HG02678 (cell line): ENCODE results near the gene LRRC73.
A peak's percentile ranks its signal among the peaks of the same experiment; 100 is the strongest.
"Not testable (repeated sequence)": the region's sequence is repeated elsewhere in the genome, so short reads cannot be mapped to it uniquely, and the experiment has no call there.

ENCODE experiments used
- ATAC-seq: cut with Tn5 transposase; IDR thresholded peaks from one replicate; pipeline ENCODE4 v1.9.1; 2021; ENCODE audit warnings: mild to moderate bottlenecking, moderate library complexity; ENCODE audit not compliant: unreplicated experiment

LRRC73 gene, protein sequence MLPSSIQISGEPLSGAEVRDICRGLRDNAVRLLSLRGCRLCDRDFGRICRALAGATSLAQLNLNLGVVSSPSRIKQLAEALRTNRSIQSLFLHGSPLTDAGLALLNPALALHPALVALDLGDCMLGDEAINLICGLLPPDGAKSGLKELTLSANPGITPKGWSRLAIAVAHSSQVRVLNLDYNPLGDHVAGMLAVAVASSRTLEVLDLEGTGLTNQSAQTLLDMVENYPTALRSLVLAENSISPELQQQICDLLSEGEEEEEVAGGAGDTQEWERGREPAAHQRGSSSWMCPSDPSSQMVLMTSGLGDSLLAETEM

DNA sequence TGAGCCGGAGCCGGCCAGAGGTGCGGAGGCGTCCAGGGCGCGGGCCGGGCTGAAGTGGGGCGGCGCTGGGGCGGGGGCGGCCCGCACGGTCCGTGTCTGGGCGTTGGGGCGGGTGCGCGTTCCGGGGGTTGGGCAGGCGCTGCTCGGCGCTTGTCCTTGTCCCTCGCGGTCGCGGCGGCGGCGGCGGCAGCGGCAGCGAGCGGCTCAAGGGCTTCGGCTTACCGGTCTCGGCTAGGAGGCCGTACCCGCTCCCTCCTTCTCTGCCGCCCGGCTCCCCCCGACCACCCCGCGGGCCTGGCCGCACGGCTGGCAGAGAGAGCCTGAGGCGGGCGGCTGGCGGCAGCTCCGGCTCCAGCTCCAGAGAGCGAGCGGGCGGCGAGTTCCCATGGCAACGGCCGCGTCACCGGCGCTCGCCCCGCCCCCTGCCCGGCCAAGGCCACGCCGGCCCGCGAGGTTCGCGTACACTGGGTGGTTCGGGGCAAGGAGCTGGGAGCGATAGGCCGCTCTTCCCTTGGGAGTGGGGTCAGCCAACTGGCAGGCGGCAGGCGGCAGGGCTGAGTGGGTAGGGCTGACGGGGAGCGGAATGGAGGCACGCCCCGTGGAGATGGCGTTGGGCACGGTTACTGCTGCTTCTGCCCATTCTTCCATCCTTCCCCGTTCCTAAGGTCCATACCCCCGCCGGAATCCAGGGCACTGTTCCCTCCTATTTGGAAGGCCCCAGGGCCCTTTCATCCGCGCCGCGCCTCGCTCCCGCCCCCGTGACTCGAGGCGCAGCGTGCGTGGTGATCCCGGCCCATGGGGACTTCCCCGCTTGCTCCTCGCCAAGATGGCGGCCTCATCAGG, at the start of gene LRRC73:
TSS of gene LRRC73 (minus strand) at position 363 of the 843 bp plus-strand sequence. CDS start 561 bp downstream, outside the sequence.
- peak; percentile 70 for ATAC-seq

DNA sequence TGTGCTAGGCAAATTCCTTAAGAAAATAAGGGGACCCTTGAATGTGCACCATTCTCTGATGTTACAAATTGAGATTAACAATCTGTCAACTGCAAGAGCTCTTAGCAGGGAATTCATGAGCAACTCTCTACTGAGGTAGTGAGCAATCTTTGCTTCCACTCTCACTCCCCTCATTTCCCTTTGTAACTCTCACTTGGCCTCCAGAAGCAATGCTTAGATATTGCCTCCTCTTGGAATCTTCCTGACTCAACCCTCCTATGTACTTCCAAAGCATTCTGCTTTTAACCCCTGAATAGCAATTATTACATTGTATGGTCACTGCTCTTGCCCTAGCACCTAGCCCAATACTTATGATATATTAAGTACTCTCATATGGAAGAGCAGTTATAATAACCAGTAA, 49.2 kb upstream of the LRRC73 start:
- no peak for ATAC-seq

DNA sequence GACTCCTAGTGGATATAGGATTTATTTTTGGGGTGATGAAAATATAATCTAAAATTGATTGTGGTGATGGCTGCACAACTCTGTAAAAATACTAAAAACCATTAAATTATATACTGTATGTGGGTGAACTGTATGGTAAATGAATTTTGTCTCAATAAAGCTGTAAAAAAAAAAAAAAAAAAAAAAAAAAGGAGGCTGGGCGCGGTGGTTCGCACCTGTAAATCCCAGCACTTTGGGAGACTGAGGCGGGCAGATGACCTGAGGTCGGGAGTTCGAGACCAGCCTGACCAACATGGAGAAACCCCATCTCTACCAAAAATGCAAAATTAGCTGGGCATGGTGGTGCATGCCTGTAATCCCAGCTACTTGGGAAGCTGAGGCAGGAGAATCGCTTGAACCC, 47.5 kb upstream of the LRRC73 start:
- not testable (repeated sequence) for ATAC-seq

DNA sequence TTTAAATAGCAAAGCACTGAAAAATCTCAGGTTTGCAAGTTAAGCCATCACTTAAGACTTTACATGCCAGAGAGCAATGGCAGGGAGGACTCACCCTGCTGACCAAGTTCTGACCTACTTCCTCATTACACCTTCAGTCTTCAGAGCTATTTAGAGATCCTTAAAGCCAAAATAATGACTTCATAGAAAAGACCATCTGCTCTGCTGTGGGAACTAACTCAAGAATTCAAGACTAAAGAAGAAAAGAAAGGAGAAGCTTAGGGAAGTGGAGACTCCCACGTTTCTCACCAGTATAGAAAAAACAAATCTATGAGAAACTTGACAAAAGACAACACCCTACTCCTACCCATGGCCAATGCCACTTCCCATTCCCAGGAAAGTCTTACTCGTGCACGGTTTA, 37.1 kb upstream of the LRRC73 start:
- ATAC-seq = no peak

DNA sequence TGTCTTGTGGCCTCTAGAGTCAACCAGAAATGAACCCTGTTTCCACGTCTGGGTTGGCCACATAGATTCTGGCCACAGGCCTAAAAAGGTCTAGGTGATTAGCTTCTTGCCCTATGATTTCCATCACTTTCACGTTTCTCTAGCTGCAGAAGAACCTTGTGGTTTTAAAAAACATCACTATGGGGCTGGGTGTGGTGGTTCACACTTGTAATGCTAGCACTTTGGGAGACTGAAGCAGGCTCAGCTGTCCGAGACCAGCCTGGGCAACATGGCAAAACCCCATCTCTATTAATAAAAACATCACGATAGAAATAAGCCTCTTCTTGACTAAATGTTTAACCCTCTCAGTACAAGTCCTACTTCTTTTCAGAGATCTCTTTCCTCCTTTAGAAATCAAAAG, 34.3 kb upstream of the LRRC73 start:
- ATAC-seq = no peak

DNA sequence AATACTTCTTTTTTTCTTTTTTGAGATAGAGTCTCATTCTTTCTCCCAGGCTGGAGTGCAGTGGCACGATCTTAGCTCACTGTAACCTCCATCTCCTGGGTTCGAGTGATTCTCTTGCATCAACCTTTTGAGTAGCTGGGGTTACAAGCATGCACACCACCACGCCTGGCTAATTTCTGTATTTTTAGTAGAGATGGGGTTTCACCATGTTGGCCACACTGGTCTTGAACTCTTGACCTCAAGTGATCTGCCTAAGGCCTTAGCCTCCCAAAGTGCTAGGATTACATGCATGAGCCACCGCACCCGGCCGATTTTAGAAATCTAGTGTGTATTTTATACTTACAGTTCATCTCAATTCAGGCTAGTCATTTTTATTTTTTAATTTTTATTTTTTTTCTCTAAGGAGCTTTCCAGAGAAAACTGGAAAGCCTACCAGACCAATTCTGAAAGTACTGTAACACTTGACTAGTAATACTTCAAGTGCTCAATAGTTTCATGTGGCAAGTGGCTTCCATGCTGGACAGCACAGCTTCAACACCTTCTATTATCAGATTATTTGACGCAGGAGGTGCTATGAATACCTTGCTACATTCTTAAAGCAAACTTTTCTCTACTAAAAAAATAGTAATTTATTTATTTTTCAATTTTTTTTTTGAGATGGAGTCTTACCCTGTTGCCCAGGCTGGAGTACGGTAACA, 31.8 kb upstream of the LRRC73 start:
- no peak for ATAC-seq

DNA sequence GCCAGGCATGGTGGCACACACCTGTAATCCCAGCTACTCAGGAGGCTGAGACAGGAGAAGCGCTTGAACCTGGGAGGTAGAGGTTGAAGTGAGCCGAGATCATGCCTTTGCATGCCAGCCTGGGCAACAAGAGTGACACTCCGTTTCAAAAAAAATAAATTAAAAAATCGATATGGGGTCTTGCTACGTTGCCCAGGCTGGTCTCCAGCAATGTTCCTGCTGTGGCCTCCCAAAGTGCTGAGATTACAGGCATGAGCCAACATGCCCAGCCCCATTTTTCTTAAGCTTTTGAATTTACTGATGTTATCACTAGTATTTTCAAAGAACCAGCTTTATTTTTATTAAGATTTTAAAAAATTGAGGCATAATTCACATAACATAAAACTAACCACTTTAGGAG, 30.4 kb upstream of the LRRC73 start:
- ATAC-seq = no peak

DNA sequence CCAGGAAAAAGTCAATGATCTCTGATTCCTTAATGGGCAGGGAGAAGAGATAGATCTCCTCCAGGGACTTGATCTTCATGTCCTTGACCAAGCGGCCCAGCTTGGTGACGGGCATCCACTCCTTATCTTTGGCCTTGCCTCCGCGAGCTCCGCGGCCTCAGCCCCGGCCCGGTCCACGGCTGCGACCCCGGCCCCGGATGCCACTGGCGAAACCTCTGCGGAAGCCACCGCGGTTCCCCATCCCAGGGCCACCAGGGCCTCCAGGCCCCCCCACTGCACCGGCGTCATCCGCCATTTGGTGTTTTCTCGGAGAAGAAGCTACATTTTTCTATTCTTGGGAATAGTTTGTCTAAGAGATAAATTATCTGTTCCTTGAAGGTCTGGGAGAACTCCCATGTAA, 29.3 kb upstream of the LRRC73 start:
- ATAC-seq = not testable (repeated sequence)

DNA sequence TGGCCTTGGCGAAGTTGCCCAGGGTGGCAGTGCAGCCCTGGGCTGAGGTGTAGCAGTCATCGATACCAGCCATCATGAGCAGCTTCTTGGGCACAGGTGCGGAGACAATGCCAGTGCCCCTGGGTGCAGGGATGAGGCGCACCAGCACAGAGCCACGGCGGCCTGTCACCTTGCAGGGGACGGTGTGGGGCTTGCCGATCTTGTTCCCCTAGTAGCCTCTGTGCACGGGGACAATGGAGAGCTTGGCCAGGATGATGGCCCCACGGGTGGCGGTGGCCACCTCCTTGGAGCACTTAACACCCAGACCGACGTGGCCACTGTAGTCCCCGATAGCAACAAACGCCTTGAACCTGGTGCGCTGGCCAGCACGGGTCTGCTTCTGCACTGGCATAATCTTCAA, 28.8 kb upstream of the LRRC73 start:
- not testable (repeated sequence) for ATAC-seq

DNA sequence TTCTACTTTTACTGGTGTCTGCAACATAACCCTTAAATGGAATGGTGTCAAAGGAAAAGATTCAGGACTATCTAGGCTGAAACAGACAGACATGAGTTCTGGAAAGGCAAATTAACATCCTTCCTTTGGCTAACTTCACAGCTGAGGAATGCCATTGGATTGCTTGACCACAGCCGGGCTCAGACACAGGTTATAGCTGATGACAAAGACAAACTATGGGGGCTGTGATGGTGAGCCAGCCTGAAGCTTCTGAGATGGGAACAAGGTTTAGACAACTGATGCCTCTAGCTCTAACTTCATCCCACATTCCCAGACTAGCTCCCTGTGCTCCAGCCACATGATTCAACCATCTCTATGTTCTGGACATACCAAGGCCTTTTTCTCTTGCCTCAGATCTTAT, 22.1 kb upstream of the LRRC73 start:
- no peak for ATAC-seq

DNA sequence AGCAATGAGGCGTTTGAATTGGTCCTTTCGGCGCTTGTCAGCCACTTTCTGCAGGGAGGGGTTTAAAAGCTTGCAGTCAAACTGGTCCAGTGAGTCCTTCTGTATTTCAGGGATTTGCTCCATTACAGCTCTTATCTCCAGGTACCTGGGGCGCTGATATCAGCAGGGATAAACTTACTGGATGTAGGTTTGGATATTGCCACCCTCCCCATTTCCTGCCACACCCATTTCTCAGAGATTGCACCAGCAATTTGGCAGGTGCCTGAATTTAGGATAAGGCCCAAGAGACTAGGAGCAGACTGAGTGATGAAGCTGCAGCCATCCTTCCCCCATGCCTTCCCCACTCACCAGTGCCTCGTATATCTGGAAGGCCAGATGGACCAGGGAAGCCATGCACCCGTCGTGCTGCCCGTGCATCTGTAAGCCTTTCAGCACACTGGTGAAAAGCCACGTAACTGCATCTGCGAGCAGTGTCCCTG, 14.4 kb upstream of the LRRC73 start:
- ATAC-seq = no peak

DNA sequence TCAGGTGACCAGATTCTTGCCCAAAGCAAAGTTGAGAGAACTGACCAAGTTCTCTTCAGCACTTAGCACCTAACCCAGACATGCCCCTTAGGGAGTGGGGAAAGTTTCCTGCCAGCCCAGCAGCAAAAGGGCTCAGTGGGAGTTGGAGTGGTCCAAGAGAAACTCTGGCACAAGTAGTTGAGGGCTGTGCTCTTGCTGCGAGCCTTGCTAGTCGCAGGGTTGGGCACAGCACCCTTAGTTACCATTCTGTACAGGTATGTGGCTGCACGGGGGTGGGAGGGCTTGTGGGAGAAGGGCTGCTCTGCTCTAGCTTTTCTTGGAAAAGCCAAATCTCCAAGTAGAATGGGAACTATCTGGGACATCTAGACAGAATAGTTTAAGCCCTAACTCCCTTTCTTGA, 13.1 kb upstream of the LRRC73 start:
- no peak for ATAC-seq

DNA sequence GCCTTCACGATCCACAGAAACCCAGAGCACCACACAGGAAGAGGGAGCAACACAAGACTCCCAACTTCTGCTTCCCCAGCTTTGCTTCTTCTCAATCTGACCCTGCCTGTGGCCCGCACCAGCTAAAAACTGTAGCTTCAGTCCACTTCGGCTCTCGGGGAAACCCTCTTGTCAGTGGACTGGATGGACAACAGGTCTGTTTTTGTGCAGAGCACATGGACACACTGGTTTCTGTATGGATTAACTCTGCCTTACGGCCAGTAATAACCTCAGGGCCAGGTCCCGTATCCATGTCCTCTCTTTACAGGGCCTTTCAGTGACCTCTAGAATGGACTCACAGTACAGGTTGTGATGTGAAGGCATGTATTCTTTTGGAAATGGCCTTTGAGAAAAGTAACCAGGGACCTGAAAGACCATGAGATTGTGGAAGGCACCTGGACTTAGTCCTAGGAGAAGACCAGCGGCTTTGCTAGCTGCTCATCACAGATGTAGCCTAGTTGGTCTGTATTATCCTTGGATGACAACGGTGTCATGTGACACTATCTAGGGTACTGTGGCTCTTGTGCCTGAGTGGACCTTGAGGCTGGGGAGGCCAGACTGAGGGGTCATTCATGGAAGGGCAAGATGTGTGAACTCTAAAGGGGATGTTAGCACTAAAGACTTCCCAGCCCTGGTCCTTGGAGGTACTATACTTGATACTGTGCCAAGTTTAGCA, 12.6 kb upstream of the LRRC73 start:
- no peak for ATAC-seq

DNA sequence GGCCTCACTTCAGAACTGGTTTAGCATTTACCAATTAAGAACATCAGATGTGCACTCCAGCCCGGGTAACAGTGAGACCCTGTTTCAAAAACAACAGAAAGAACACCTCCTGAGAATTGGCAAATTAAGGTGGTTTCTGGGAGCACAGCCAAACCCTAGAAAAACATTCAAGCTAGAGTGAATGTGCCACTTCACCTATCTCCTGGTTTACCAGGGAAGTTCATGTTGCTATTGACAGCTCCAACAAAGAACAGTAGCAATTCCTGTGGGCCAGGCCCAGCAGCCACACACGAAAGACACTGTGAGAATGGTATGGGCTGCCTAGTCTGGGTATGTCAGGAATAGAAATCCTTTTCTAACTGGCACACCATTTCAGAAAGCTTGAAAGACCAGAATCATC, 11.7 kb upstream of the LRRC73 start:
- no peak for ATAC-seq

DNA sequence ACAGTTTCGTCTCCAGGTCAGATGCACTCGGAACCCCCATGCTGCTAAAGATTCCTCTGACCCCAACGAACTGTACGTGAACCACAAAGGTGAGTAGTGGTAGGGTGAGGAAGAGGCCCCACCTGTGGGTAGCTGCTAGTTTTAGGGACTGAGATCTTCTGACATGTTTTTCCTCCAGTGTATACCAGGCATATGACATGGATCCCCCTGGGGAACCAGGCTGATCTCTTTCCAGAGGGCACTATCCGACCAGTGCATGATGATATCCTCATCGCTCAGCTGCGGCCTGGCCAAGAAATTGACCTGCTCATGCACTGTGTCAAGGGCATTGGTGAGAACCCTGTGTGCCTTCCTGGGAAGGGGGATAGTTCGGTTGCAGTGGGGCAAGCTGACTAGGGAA, 10.0 kb upstream of the LRRC73 start:
- no peak for ATAC-seq

DNA sequence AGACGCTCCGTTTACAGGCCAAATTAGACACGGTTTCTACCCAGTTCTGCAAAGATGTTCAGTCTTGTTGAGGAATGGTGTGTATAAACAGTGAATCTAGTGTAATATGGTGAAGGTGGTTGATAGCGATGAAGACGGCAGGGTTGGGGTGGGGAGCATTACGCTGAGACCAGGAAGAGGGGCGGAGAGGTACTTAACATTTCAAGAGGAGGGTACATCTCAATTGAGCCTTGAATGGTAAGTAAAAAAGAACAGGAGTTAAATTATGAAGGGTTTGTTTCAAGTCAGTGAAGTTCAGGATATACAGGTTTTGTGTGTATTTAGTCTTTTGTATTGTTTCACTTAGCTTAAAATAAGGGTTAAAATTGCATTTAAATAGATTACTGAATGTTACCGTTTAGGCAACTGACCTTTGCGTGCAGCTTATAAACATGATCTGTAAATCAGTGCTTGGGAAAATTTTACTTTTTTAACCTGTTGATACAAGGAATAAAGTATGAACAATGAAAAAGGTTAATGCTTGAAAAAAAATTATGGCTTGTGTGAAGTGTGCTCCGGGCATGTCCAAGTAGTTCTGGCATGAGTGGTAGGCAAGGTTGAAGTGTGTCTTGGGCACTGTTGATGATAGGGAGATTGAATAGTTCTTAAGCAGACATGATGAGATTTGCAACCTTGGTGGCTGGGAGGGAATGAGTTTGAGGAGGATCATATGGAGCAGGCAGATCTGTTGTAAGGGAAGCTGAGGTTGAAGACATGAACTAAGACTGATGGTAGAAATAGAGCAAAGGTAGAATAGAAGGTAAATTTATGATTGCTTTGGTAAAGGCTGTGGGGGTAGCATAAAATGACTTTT, 7.6 kb upstream of the LRRC73 start:
- no peak for ATAC-seq

DNA sequence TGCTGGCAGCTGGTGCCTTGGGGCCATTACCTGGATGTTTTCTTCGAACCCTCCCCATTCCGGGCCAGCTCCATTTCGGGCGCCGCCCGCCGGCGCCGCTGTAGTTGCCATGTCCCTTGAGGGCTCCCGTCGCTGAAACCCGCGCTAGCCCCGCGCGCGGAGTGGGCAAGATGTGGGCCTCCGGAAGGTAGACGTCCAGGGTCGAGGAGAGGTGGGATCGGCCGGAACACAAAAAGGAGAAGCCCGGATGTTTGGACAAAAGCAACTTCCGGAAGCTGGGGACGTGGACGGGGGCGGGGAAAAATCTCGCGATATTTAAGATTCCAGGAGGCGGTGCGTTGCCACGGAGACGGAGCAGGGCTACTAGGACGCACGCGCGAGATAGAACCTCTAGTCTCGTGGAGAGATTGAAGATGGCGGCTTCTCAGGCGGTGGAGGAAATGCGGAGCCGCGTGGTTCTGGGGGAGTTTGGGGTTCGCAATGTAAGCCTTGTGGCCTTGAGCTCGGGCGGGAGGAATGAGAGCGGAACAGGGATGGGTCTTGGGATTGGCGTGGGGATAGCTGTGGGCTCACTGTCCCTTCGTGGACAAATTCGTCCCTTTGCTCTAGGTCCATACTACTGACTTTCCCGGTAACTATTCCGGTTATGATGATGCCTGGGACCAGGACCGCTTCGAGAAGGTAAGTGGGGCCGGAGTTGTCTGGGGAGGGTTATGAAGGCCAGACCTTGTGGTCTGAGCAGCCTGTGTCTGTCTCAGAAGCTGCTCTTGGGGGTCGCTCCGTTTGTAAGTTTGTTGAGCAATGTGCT, 6.8 kb upstream of the LRRC73 start, which contains the start of the genes POLR1C and YIPF3:
TSS of gene POLR1C (plus strand) at position 393 of the 808 bp plus-strand sequence. CDS start at position 414, 21 bp downstream.
TSS of gene YIPF3 (minus strand) at position 230 of the 808 bp plus-strand sequence. CDS start at position 111, 119 bp downstream.
- peak; percentile 93 for ATAC-seq

DNA sequence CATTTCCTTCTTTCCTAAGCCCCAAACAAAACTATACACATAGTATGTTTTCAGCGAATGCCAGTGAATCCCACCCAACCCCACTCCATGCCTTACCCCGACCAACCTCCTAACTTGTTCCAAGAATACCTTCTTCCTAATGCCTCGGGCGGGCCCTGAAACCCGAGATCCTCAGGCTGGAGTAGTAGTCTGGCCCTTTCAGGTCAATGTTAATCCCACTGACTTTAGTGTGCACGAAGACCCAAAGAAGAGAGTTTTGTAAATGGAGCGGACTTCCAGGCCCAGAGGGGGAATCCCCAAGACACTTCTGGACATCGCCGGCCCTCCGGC, 6.2 kb upstream of the LRRC73 start:
- no peak for ATAC-seq

DNA sequence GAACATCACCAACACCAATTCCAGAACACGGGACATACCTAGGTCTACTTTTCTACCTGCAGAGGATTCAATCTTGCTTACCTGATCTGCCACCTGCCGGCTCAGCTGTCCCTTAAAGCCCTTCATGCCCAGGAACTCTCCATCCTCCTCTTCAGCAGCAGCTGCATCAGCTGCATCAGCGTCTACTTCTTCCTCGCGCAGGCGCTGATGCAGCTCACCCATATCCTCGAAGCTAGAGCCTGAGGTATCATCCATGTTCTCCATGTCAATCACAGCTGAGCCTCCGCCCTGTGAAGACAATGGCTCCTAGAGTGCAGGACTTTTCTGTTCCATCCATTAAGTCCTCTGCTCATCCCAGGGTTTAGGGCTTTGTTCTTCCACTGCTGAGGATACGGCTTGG, 5.7 kb upstream of the LRRC73 start:
- no peak for ATAC-seq
